ENCODE measurements around the gene SH3TC2.

- TF ChIP-seq CTCF (IDR thresholded peaks at IDR 0.05) (no peak), EZH2 (IDR thresholded peaks at IDR 0.05; ENCODE audit: borderline replicate concordance, insufficient read depth, low read depth, low read length, poor library complexity, severe bottlenecking) (no peak)
Measured at GRCh38 chr5:149037817-149038216, 25.0 kb downstream of the SH3TC2 start.

Measured in B cell (primary cell).